K562 (cell line): ENCODE measurements around the gene INSIG1. TPM values are rescaled to one million over a fixed set of nuclear protein-coding genes. Genes with fewer than 3 reads are reported as not detected.

Source experiments
- ARHGAP35 ChIP-seq: fragments of 450-650 bp; IDR thresholded peaks from 2 replicates; pipeline ENCODE4 v1.6.1; 2018; ENCODE audit not compliant: partially characterized antibody
- ASH1L ChIP-seq: fragments of 450-650 bp; IDR thresholded peaks from 2 replicates; pipeline ENCODE4 v1.6.1; 2018; ENCODE audit warnings: borderline replicate concordance, mild to moderate bottlenecking, low read depth; ENCODE audit not compliant: partially characterized antibody
- ATF4 ChIP-seq: fragments of 450-650 bp; formaldehyde crosslinking; IDR thresholded peaks from 2 replicates; pipeline ENCODE4 v1.4.0; 2022; ENCODE audit warnings: mild to moderate bottlenecking, moderate library complexity
- ELF2 ChIP-seq: fragments of 250-450 bp; sonication (Bioruptor Pico); IDR thresholded peaks from 2 replicates; pipeline ENCODE4 v1.5.0; 2021; ENCODE audit warnings: mild to moderate bottlenecking
- GATA2 ChIP-seq: sonication (generic); formaldehyde crosslinking; IDR thresholded peaks from 2 replicates; pipeline ENCODE4 v1.4.0; 2020; ENCODE audit warnings: mild to moderate bottlenecking, missing genetic modification reagents
- HDAC1 ChIP-seq, 2 experiments: fragments of 450-650 bp; IDR thresholded peaks; 2 replicates each; pipeline ENCODE4 v1.6.1; 2016 to 2017; ENCODE audit warnings: inconsistent platforms in 1 of 2, mild to moderate bottlenecking in 1 of 2, moderate library complexity in 1 of 2
- MTA1 ChIP-seq: fragments of 450-650 bp; IDR thresholded peaks from 2 replicates; pipeline ENCODE4 v1.6.1; 2017; ENCODE audit warnings: borderline replicate concordance
- NCOA4 ChIP-seq: fragments of 450-650 bp; IDR thresholded peaks from 2 replicates; pipeline ENCODE4 v1.6.1; 2018; ENCODE audit warnings: mild to moderate bottlenecking; ENCODE audit not compliant: partially characterized antibody
- NKRF ChIP-seq: fragments of 450-650 bp; IDR thresholded peaks from 2 replicates; pipeline ENCODE4 v1.6.1; 2016; ENCODE audit warnings: borderline replicate concordance
- PTTG1 ChIP-seq: fragments of 450-650 bp; IDR thresholded peaks from 2 replicates; pipeline ENCODE4 v1.6.1; 2016; ENCODE audit warnings: low read depth, mild to moderate bottlenecking, missing genetic modification characterization, missing compliant biosample characterization
- SRSF3 ChIP-seq: fragments of 200-400 bp; formaldehyde crosslinking; IDR thresholded peaks from 2 replicates; pipeline ENCODE4 v1.6.1; 2016; ENCODE audit warnings: mild to moderate bottlenecking, low read length, moderate library complexity; ENCODE audit not compliant: insufficient read depth
- TCF7L2 ChIP-seq: fragments of 150-350 bp; IDR thresholded peaks from 2 replicates; pipeline ENCODE4 v1.6.1; 2016; ENCODE audit warnings: low read depth, mild to moderate bottlenecking, low read length, moderate library complexity
- ZNF407 ChIP-seq: fragments of 450-650 bp; IDR thresholded peaks from 2 replicates; pipeline ENCODE4 v1.6.1; 2016; ENCODE audit warnings: low read depth
- ZNF551 ChIP-seq: fragments of 250-450 bp; sonication (Bioruptor Pico); IDR thresholded peaks from 2 replicates; pipeline ENCODE4 v1.5.0; 2021; ENCODE audit warnings: mild to moderate bottlenecking, moderate library complexity
- ZNF764 ChIP-seq: fragments of 250-450 bp; sonication (Bioruptor Pico); IDR thresholded peaks from 2 replicates; pipeline ENCODE4 v1.4.0; 2020; ENCODE audit warnings: low read depth, mild to moderate bottlenecking, moderate library complexity
- polyA plus RNA-seq, 8 experiments: library from polyadenylated mRNA; depleted of rRNA in 4 of 8; stranded (reverse) in 5 of 8; unstranded in 3 of 8; fragments of >200 nt; fragmentation: Nextera tagmentation in 2 of 8; fragmentation: Illumina TruSeq in 1 of 8; extraction: Ambion mirVana in 2 of 8; extraction: Trizol in 1 of 8; gene quantifications; 2 replicates each; pipeline versions ENCODE4 v1.2.1 to v1.2.3, GENCODE V29; 2011 to 2014; ENCODE audit warnings: inconsistent platforms in 1 of 8, missing spikeins in 1 of 8
- total RNA-seq, 7 experiments: library from RNA; depleted of rRNA in 6 of 7; stranded (reverse); fragments of >200 nt in 6 of 7; fragmentation: Illumina TruSeq in 2 of 7; extraction: Trizol in 2 of 7; gene quantifications; 2 replicates each; pipeline versions ENCODE4 v1.2.1 to v1.2.3, GENCODE V29; 2011 to 2021; ENCODE audit warnings: low replicate concordance in 1 of 7
- TF ChIP-seq, protein P1 (sequence below), 2 experiments: fragments of 200-800 bp in 1 of 2; sonication (Bioruptor generic) in 1 of 2; sonication (generic) in 1 of 2; formaldehyde crosslinking in 1 of 2; IDR thresholded peaks in 1 of 2; conservative IDR thresholded peaks in 1 of 2; 2 replicates each; pipeline versions ENCODE4 v1.5.0 to v1.6.1; 2016 to 2020; ENCODE audit warnings: missing compliant biosample characterization in 1 of 2, missing genetic modification characterization in 1 of 2, missing genetic modification reagents in 1 of 2

INSIG1 gene
- total and polyA plus RNA-seq, 9 of the 15 experiments (the other 6 are each of a cell fraction or from before 2014, with no cell fraction given): 57.1 to 787 (median 238) TPM

- TF ChIP-seq NKRF: peak; percentile 67; the same call in 1 of the 2 replicates
- no peak for TF ChIP-seq ZNF551 (CRISPR knock-in tag)
- no peak for TF ChIP-seq ATF4 (CRISPR knock-in tag)
- TF ChIP-seq ZNF407: peak; percentile 31; the same call in 1 of the 2 replicates
- TF ChIP-seq PTTG1 (tag): no peak
- TF ChIP-seq TCF7L2: no peak
- no peak for TF ChIP-seq ELF2 (CRISPR knock-in tag)
- peak; percentile 82 for TF ChIP-seq ARHGAP35
- TF ChIP-seq, protein P1, sequence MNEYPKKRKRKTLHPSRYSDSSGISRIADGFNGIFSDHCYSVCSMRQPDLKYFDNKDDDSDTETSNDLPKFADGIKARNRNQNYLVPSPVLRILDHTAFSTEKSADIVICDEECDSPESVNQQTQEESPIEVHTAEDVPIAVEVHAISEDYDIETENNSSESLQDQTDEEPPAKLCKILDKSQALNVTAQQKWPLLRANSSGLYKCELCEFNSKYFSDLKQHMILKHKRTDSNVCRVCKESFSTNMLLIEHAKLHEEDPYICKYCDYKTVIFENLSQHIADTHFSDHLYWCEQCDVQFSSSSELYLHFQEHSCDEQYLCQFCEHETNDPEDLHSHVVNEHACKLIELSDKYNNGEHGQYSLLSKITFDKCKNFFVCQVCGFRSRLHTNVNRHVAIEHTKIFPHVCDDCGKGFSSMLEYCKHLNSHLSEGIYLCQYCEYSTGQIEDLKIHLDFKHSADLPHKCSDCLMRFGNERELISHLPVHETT (CRISPR knock-in tag; conservative IDR thresholded peaks at IDR 0.05 in 1 of 2, IDR thresholded peaks at IDR 0.05 in 1 of 2): no peak
- TF ChIP-seq ASH1L: peak; percentile 39
- no peak for TF ChIP-seq SRSF3
- no peak for TF ChIP-seq ZNF764 (CRISPR knock-in tag)
- TF ChIP-seq HDAC1 (IDR thresholded peaks at IDR 0.05): peak in 1 of 2 experiments; percentile 88; a peak in 2 of 4 replicates
- TF ChIP-seq NCOA4: peak; percentile 11
- peak; percentile 72 for TF ChIP-seq MTA1
- TF ChIP-seq GATA2: peak; percentile 35
Measured at GRCh38 chr7:155318245-155318644, 20.6 kb downstream of the INSIG1 start (continued).
